HG03521 (cell line): ENCODE data around the gene MYH16.
A peak's percentile ranks its signal among the peaks of the same experiment; 100 is the strongest.
"Not testable (repeated sequence)": the region's sequence is repeated elsewhere in the genome, so short reads cannot be mapped to it uniquely, and the experiment has no call there.

ENCODE experiments used
- ATAC-seq: cut with Tn5 transposase; IDR thresholded peaks from one replicate; pipeline ENCODE4 v1.9.1; 2021; ENCODE audit warnings: mild to moderate bottlenecking, moderate library complexity; ENCODE audit not compliant: unreplicated experiment

The MYH16 gene

DNA sequence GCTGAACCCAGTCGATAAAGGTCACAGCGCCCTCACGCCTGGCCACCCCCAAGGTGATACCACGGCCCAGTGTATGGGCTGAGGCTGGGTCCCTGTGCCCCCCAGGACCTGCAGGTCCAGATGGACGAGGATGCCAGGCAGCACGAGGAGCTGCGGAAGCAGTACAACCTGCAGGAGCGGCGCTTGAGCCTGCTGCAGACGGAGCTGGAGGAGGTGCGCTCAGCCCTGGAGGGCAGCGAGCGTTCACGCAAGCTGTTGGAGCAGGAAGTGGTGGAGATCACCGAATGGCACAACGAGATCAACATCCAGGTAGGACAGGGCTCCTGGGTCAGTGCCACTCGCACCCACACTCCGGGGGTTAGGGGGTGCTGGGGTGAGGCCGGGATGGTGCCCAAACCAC is 28.9 kb downstream of the MYH16 start:
- no peak for ATAC-seq

DNA sequence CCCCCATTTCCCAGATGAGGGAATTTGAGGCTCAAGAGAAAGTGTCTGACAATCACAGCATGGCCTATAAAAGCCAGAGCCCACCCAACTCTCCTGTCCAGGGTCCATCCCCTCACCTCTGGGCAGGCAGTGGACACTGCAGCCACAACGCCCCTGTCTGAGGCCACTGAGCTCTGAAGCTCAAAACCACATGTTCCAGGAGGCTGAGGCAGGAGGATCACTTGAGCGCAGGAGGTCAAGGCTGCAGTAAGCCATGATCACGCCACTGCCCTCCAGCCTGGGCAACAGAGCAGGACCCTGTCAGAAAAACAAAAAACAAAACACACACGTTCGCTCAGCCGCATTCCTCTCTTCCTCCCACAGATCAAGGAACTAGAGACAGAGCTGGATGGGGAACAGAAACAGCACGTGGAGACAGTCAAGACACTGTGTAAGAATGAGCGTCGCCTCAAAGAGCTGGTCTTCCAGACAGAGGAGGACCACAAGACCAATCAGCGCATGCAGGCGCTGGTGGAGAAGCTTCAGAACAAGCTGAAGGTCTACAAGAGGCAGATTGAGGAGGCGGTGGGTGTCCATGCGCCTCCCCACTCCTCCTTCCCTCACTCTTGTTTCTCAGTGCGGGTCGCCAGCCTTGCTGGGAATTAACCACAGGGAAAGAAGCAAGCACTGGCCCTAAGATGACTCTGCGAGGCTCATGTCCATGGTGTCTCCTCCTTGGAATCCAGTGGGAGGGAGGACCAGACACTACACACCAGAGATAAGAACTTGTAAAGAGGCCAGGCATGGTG is 33.0 kb downstream of the MYH16 start:
- no peak for ATAC-seq

DNA sequence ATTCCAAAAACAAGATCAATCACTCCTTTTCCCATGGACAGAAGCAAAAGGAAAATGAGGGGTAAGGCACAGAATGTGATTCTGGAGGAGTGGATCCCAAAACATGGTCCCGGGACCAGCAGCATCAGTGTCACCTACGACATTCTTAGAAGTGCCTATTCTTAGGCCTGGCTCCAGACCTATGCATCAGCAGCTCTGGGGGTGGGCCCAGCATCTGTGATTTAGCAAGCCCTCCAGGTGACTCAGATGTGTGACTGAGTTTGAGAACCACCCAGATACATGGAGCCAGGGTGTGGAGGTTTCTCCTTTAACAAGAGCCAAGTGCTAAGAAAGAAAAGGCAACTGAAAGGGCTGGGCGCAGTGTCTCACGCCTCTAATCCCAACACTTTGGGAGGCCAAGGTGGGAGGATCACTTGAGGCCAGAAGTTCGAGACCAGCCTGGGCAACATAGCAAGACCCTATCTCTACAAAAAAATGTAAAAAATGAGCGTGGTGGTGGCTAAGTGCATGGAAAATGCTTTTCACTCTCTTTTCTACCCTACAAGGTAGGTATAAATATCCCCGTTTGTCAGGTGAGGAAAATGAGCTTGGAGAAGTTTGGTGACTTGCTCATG is 35.9 kb downstream of the MYH16 start:
- no peak for ATAC-seq

DNA sequence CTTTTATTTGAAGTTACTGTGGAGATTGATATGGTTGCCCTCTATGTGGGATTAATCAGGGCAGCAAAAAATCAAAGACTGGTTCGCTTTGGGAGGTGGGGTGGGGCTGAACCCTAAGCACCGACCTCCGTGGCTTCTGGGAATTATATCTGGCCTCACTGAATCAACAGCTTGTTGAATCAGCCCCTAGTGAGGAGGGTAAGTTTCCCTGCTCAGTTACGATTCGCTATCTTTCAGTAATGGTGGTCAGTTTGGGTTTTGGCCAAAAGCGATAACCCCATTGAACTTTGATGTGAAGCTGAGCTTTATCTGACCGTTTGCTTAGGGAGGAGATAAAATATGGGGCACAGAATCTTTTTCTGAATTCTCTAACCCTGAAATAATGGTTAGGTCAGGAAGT is 36.5 kb downstream of the MYH16 start:
- no peak for ATAC-seq

DNA sequence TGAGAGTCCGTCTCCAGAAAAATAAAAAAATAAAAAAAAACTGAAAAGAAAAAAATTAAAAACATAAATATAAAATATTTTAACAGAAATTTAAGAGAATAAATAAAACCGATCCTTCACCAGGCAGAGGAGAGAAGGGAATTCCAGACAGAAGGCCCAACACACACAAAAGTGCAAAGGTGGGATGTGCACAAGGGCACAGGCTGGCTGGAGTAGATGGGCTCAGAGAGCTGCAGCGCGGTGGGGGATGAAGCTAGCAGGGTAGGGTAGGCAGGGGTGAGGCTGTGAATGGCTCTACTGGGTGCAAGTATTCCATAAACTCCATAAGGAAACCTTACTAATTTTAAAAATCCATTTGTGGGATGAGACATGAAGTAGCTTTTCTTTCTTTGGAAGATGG is 37.4 kb downstream of the MYH16 start:
- no peak for ATAC-seq

DNA sequence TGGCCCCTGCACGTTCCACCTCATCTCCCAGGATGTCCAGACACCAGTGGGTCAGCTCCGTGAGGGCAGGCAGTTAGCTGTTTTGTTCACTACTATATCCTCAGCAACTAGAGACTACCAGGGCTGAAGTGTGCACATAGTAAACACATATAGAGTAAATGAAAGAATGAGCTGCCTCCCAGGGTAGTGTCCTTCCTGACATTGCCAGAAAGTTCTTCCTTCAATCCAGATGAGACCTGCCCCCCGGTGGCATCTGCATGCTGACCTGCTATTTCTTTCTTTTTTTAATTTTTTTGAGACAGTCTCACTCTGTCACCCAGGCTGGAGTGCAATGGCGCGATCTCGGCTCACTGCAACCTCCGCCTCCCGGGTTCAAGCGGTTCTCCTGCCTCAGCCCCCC is 39.1 kb downstream of the MYH16 start:
- no peak for ATAC-seq

DNA sequence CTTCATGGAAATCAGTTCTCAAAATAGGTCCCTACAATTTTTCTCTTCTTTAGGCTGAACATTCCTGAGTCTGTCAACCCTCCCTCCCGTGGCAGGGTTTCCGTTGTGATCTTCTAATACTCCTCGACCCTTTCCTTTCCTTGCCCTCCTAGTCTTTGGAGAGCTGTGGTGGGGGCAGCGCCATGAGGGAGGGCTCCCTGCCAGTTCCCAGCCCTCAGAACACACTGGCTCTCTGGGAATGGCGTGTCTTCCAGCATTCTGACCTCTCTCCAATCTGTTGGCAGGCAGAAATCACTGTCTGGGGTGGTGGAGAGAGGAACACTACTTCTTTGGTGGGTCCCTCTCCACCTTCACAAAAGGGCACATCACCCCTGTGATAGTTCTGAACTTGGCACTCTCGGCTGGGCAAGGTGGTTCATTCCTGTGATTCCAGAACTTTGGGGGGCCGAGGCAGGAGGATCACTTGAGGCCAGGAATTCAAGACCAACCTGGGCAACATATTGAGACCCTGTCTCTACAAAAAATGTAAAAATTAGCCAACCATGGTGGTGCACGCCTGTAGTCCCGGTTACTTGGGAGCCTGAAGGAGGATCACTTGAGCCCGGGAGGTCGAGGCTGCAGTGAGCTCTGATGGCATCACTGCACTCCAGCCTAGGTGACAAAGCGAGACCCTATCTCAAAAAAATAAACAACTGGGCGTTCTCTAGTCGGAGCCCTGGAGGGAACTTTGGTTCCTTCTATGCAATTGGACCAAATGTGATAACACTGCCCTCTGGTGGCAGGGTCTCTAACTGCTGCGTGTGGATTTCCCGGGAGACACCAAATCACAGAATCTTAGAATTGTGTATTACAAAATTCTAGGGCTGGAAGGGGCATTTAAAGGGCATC is 39.9 kb downstream of the MYH16 start:
- no peak for ATAC-seq

DNA sequence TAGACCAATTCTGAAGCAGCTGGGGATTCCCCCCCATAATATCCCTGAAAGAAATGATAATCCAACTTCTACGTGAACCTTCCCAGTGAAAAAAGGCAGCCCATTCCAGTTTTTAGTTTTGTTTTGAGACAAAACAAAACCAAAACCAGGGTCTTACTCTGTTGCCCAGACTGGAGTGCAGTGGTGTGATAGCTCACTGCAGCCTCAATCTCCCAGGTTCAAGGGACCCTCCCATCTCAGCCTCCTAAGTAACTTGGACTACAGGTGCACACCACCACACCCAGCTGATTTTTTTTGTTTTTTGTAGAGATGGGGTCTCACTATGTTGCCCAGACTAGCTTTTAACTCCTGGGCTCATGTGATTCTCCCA is 40.5 kb downstream of the MYH16 start:
- no peak for ATAC-seq

DNA sequence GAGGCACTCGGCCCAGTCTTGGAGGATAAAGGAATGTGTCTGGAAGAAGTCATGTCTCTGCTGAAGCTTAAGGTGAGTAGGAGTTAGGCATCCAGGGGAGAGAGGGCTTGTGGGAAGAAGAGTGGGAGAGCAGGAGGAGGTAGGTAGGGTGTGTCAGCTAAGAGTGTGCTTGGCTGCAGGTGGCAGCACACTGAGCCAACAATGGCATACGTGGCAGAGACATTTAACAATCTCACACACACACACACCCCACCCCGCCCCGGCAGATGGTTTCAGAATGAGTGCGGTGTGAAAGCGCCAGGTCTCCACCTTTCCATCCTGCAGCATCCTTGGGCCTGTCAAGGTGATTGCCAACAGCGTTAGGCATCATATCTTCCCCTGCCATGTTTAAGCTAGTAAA is 41.9 kb downstream of the MYH16 start:
- no peak for ATAC-seq

DNA sequence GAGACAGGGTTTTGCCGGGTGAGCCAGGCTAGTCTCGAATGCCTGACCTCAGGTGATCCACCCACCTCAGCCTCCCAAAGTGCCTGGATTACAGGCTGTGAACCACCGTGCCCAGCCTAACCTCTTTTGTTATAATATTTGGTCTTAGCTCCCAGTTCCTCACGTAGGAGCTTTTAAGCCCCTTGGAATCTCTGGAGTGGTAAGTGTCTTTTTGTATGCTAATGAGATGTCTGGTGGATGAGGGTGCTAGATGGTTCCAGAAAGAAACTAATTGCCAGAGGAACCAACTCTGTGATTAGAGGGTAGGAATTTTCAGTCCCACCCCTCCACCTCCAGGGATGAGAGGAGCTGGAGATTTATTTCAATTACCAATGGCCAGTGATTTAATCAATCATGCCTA is 47.7 kb downstream of the MYH16 start:
- no peak for ATAC-seq

DNA sequence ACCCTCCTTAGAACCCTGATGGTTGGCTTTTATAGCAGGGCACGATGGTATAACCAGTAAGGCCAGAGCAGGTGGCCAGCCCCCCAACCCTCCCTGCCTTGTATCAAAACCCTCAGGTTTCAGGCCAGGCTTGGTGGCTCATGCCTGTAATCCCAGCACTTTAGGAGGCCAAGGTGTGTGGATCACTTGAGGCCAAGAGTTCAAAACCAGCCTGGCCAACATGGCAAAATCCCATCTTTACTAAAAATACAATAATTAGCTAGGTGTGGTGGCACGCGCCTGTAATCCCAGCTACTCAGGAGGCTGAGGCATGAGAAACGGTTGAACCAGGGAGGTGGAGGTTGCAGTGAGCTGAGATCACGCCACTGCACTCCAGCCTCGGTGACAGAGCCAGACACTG is 50.0 kb downstream of the MYH16 start:
- ATAC-seq = not testable (repeated sequence)

DNA sequence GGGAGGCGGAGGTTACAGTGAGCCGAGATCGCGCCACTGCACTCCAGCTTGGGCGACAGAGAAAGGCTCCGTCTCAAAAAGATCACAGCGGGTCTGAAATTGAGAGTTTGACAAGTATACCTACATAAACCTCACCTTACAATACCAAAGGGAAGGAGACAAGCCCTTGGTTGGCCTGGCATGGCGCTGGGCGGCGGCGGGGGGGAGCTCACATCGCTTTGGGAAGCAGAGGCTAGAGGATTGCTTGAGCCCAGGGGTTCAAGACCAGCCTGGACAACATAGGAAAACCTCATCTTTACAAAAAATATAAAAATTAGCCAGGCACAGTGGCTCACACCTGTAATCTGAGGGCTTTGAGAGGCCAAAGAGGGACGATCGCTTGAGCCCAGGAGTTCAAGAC is 51.9 kb downstream of the MYH16 start:
- ATAC-seq = no peak

DNA sequence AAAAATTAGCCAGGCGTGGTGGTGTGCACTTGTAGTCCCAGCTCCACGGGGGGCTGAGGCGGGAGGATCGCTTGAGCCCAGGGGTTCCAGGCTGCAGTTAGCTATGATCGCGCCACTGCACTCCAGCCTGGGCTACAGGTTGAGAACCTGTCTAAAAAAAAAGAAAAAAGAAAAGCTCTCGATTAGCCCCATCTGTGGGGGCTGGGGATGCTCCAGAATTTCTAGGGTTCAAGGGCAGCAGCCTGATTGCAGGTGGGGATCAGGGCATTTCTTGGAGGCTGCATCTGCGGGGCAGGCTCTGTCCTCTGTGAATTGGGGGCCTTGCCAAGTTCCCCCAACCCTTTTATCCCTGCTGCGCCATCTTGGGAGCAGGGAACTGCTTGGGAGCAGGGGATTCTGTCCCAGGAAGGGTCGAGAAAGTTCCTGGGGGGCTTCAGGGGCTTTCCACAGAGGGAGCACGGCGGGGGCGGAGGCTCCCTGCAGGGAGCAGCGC is 52.4 kb downstream of the MYH16 start:
- no peak for ATAC-seq

DNA sequence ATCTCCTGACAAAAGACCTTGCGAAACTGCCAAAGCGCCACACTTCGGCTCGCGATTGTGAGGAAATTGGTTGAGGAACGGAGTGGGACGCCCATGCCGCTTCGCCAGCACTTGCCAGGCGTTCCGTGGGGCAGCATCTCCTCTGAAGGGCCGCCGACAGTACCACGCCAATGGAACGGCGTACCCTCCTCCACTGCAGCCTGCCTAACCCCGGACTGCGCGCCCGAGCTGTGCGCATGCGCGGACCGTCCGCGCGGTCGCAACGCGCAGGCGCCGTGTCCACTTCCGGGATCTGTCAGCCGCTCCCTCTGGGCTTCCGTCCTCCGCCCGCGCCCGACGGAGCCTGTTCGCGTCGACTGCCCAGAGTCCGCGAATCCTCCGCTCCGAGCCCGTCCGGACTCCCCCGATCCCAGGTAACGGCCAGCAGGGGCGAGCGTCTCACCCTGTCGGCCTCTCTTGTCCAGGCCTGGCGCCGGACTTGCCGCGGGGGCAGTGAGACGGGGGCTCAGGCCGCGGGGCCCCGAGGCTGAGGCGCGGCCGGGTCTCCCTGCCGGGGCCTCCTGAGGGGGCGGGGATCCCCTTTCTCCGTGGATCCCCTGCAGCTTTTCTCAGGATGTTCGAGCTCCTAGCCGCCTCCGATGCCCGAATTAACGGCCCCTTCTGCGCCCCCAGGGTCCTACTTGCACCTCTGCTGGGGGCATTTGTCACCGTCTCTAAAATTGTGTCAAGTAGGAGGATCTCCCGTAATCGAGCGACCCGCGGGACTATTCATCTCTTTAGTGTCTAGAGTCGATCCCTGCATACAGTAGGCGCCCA is 53.2 kb downstream of the MYH16 start, which contains the start of gene ARPC1A:
Gene ARPC1A, plus strand, starts transcription at position 307 of the 816 bp plus-strand sequence. CDS start 7,456 bp downstream, outside the sequence.
- ATAC-seq = peak; percentile 91

DNA sequence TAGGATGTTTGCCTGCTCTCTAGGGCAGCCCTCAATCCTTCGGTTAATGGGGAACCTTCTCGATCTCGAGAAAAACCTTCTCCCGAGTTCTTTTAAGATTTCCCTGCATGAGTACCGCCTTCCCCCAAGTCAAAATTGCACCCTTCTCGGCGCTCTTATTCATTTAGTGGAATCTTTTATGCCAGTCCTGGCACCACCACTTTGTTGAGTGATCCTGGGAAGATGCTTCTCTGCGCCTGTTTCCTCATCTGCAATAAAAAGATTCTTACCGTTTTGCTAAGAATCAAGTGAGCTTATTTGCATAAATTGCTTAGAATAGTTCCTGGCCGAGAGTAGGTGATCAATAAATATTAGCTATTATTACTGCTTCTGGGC is 53.8 kb downstream of the MYH16 start:
- no peak for ATAC-seq

DNA sequence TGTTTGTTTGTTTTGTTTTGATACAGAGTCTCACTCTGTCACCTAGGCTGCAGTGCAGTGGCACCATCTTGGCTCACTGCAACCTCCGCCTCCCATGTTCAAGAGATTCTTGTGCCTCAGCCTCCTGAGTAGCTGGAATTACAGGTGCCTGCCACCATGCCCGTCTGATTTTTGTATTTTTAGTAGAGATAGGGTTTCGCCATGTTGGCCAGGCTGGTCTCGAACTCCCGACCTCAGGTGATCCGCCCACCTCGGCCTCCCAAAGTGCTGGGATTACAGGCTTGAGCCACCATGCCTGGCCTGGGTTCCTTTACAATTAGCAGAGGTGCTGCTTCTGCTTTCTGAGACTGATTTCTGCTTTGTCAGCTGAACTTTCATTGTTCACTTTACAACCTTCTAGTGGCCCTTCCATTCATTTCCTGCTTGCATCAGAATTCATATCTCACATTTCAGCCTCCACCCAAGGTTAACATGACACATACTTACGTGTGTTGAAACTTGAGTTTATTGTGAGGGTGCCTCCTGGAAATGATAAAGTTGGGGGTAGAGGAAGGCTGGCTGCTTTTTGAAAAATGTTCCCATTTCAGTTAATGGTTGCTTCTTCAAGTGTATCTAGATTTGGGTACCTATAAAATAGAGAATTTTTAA is 57.8 kb downstream of the MYH16 start:
- not testable (repeated sequence) for ATAC-seq

DNA sequence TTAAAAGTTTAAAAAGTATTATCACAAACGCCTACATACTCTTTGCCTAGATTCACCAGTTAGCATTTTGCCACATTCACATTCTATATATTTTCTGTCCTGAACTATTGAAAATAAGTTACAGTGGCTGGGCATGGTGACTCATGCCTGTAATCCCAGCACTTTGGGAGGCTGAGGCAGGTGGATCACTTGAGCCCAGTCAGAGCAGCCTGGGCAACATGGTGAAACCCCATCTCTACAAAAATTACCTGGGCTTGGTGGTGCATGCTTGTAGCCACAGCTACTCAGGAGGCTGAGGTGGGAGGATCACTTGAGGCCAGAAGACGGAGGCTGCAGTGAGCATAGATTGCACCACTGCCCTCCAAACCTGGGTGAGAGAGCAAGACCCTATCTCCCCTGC is 58.4 kb downstream of the MYH16 start:
- no peak for ATAC-seq

DNA sequence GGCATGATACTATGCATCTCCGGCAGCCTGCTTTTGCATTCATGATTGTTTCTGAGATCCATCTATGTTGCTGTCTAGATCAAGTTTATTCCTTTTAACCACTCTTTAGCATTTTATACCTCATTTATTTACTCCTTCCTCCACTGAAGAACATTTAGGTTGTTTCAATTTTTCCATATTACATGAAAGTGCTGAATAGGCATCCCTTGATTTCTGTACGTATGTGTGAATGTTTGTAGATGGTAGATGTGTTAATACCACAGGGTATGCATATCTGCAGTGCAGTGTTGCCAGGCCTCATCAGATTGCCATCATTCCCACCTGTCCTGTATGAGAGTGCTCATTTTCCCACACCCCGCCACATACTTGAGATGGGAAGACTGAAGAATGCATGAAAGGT is 67.0 kb downstream of the MYH16 start:
- ATAC-seq = no peak

DNA sequence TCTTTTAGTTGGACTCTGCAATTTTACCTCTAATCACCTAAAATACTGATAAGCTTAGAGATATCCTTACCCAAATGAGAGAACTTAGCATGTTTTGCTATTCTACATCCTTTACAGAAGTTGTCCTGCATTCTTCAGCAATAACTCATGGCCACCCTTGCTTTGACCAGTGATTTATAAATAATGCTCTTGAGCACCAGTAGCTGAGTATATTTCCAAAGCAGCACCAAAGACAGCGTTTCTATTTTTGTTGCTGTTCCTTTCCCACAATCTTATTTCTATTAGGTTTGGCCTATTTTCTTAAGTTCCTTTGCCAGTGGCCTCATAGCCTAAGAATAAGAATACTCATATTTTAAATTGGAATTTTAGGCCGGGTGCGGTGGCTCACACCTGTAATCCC is 68.0 kb downstream of the MYH16 start:
- ATAC-seq = no peak

DNA sequence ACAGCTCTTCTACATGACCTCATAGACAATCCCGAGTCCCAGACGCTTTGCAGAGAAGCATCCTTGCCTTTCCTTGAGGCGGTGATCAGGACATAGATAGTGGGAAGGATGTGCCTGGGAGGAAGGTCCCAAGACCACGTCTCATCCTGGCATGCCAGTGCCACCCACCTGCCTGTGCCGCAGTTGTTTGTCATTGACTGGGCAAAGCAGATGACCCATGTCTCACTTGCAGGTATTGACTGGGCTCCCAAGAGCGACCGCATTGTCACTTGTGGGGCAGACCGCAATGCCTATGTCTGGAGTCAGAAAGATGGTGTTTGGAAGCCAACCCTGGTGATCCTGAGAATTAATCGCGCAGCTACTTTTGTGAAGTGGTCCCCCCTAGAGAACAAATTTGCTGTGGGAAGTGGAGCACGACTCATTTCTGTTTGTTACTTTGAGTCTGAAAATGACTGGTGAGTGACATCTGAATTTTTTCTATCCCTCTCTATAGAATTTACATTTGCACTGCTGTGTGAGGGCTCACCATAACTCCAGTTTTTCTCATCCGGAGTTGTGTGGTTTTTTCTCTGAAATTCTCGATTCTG is 71.5 kb downstream of the MYH16 start:
- no peak for ATAC-seq
